ENCODE results near the gene LAMP1. TPM values are rescaled to one million over a fixed set of nuclear protein-coding genes. Genes with fewer than 3 reads are reported as not detected.

Gene LAMP1
- total and polyA plus RNA-seq, 4 donors: 97.4 to 210 (median 167) TPM

GRCh38 chr13:113272031-113272430 lies 25.0 kb upstream of the LAMP1 start:
- whole genome bisulfite sequencing, 2 donors: 85 to 96% methylated on average over 2 of the region's 2 CpGs
- DNase-seq: no peak
- Histone ChIP-seq H3K4me1 (ENCODE audit: control insufficient read depth in 1 of 2, insufficient read depth in 2 of 2, low read length in 2 of 2) (no peaks in the 10 kb centered on the region), H3K36me3 (ENCODE audit: control insufficient read depth in 1 of 2, insufficient read depth in 2 of 2, low read length in 1 of 2) (no peaks in the 10 kb centered on the region), H3K9me3 (ENCODE audit: control insufficient read depth, low read length) (no peaks in the 10 kb centered on the region), H3K27ac (ENCODE audit: low read depth in 1 of 2, low read length in 2 of 2) (no peak overlapping the region), H3K4me3 (ENCODE audit: low read length in 2 of 2) (no peak overlapping the region), H3K27me3 (ENCODE audit: control insufficient read depth in 1 of 2, insufficient read depth in 2 of 2, low read length in 1 of 2) (no peaks in the 10 kb centered on the region)
- intact Hi-C loops (cut with DNase I): no loop called here
- ATAC-seq (ENCODE audit: low FRiP score): no peak

DNA sequence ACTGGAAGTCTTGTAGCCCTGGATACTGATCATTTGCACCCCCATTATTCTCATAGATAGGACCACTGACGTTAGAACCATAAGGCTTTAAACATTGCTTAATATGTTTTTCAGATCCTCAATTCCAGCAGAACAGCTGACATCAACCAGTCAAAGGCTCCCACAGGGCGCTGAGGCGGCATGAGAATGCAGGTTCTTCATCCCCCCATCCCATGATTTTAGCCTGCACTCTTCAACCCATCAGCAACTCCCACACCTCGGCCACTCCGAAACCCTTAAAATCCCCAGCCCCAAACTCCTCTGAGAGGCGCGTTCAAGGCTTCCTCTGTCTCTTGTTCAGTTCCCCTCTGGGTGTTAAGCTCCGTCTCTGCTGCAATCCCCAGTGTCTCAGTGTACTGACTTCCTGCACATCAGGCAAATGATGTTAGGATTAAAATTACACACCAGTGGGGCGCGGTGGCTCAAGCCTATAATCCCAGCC lies 24.3 kb upstream of the LAMP1 start:
- Histone ChIP-seq H3K4me1 (ENCODE audit: control insufficient read depth in 1 of 2, insufficient read depth in 2 of 2, low read length in 2 of 2) (no peaks in the 10 kb centered on the region), H3K9me3 (ENCODE audit: control insufficient read depth, low read length) (no peaks in the 10 kb centered on the region), H3K36me3 (ENCODE audit: control insufficient read depth in 1 of 2, insufficient read depth in 2 of 2, low read length in 1 of 2) (no peaks in the 10 kb centered on the region), H3K4me3 (ENCODE audit: low read length in 2 of 2) (no peak overlapping the region), H3K27me3 (ENCODE audit: control insufficient read depth in 1 of 2, insufficient read depth in 2 of 2, low read length in 1 of 2) (no peaks in the 10 kb centered on the region), H3K27ac (ENCODE audit: low read depth in 1 of 2, low read length in 2 of 2) (no peak overlapping the region)
- 91 to 94% methylated on average over 10 of the region's 10 CpGs for WGBS, 2 donors
- no peak for DNase-seq
- no peak for ATAC-seq (ENCODE audit: low FRiP score)
- intact Hi-C loops (cut with DNase I): no loop called here

DNA sequence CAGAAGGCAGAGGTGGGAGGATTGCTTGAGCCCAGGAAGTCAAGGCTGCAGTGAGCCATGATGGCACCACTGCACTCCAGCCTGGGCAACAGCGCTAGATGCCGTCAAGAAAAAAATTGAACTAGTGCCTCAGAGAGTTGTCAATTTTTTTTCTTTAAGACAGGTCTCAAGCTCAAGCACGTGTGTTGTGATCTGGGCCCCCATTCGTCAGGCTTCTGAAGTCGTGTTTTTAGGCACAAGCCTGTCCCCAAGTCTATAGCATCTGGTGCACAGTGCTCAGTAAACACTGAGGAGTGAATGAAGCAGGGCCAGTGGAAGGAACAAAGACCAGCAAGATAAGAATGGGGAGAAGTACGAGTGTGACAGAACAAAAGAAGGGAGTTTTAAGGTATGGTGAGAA lies 23.7 kb upstream of the LAMP1 start:
- no peaks in the 10 kb centered on the region for H3K27me3 ChIP-seq (ENCODE audit: control insufficient read depth in 1 of 2, insufficient read depth in 2 of 2, low read length in 1 of 2)
- no peaks in the 10 kb centered on the region for H3K36me3 ChIP-seq (ENCODE audit: control insufficient read depth in 1 of 2, insufficient read depth in 2 of 2, low read length in 1 of 2)
- WGBS, 2 donors: 85 to 87% methylated on average over 6 of the region's 6 CpGs
- no peak overlapping the region for H3K27ac ChIP-seq (ENCODE audit: low read depth in 1 of 2, low read length in 2 of 2)
- no peaks in the 10 kb centered on the region for H3K9me3 ChIP-seq (ENCODE audit: control insufficient read depth, low read length)
- DNase-seq (no peak), ATAC-seq (ENCODE audit: low FRiP score) (no peak)
- intact Hi-C loops (cut with DNase I): no loop called here
- H3K4me1 ChIP-seq (ENCODE audit: control insufficient read depth in 1 of 2, insufficient read depth in 2 of 2, low read length in 2 of 2): no peaks in the 10 kb centered on the region
- no peak overlapping the region for H3K4me3 ChIP-seq (ENCODE audit: low read length in 2 of 2)

DNA sequence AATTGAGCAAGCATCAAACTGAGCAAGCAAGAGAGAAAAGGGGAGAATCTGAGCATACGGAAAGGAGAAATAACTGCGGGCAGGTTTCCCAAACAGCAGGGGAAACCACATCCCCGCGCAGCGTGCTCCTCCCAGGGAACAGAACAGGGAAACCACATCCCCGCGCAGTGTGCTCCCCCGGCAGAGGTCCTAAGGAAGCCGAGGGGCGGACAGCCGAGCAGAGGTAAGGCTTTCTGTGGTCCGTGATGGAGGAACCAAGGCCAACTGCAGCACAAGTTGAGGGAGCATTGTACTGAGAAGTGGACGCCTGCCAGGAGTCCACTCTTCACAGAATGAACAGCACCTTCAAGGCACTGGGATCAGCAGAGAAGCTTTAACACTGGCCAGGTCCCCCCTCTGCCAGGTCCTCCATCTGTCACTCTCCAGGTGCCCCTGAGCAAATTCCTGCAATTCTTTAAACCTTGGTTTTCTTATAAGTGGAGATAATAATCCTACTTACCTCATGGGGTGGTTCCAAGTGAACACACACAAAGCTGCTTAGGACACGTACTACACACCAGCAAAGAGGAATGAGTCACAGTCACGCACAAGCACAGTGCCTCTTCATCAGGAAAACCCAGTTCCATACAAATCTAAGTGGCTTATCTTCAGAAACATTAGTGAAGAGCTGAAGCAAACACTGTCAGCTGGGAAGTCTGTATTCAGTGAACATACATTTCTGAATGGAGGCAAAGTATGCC lies 23.0 kb upstream of the LAMP1 start:
- WGBS, 2 donors: 81 to 83% methylated on average over 15 of the region's 15 CpGs
- ATAC-seq (ENCODE audit: low FRiP score) (no peak), DNase-seq (no peak)
- Histone ChIP-seq H3K36me3 (ENCODE audit: control insufficient read depth in 1 of 2, insufficient read depth in 2 of 2, low read length in 1 of 2) (no peaks in the 10 kb centered on the region), H3K9me3 (ENCODE audit: control insufficient read depth, low read length) (no peaks in the 10 kb centered on the region), H3K27me3 (ENCODE audit: control insufficient read depth in 1 of 2, insufficient read depth in 2 of 2, low read length in 1 of 2) (no peaks in the 10 kb centered on the region), H3K4me3 (ENCODE audit: low read length in 2 of 2) (no peak overlapping the region), H3K27ac (ENCODE audit: low read depth in 1 of 2, low read length in 2 of 2) (no peak overlapping the region), H3K4me1 (ENCODE audit: control insufficient read depth in 1 of 2, insufficient read depth in 2 of 2, low read length in 2 of 2) (no peaks in the 10 kb centered on the region)
- intact Hi-C loops (cut with DNase I): no loop called here

- H3K9me3 ChIP-seq (ENCODE audit: control insufficient read depth, low read length): no peaks in the 10 kb centered on the region
- intact Hi-C loops (cut with DNase I): loop anchor here (5.0 kb wide), 2 partner anchors 118 to 178 kb away; partner anchors contain the start of gene ADPRHL1 (in 1 of the 2)
- ATAC-seq (ENCODE audit: low FRiP score) (no peak), DNase-seq (no peak)
- no peaks in the 10 kb centered on the region for H3K4me1 ChIP-seq (ENCODE audit: control insufficient read depth in 1 of 2, insufficient read depth in 2 of 2, low read length in 2 of 2)
- no peak overlapping the region for H3K27ac ChIP-seq (ENCODE audit: low read depth in 1 of 2, low read length in 2 of 2)
- WGBS, 2 donors: 31 to 35% methylated on average over 3 of the region's 3 CpGs
- no peaks in the 10 kb centered on the region for H3K27me3 ChIP-seq (ENCODE audit: control insufficient read depth in 1 of 2, insufficient read depth in 2 of 2, low read length in 1 of 2)
- H3K4me3 ChIP-seq (ENCODE audit: low read length in 2 of 2): no peak overlapping the region
- no peaks in the 10 kb centered on the region for H3K36me3 ChIP-seq (ENCODE audit: control insufficient read depth in 1 of 2, insufficient read depth in 2 of 2, low read length in 1 of 2)
These were observed 22.3 kb upstream of the LAMP1 start for GRCh38 chr13:113274721-113275120.

GRCh38 chr13:113275387-113275786 lies 21.7 kb upstream of the LAMP1 start:
- no peak for DNase-seq
- intact Hi-C loops (cut with DNase I): loop anchor here (5.0 kb wide), 2 partner anchors 117 to 177 kb away; partner anchors contain the start of gene ADPRHL1 (in 1 of the 2)

GRCh38 chr13:113280126-113280525 lies 16.9 kb upstream of the LAMP1 start:
- Histone ChIP-seq H3K4me1 (ENCODE audit: control insufficient read depth in 1 of 2, insufficient read depth in 2 of 2, low read length in 2 of 2) (no peaks in the 10 kb centered on the region), H3K27ac (ENCODE audit: low read depth in 1 of 2, low read length in 2 of 2) (no peak overlapping the region), H3K9me3 (ENCODE audit: control insufficient read depth, low read length) (no peaks in the 10 kb centered on the region), H3K36me3 (ENCODE audit: control insufficient read depth in 1 of 2, insufficient read depth in 2 of 2, low read length in 1 of 2) (no peaks in the 10 kb centered on the region), H3K27me3 (ENCODE audit: control insufficient read depth in 1 of 2, insufficient read depth in 2 of 2, low read length in 1 of 2) (no peaks in the 10 kb centered on the region), H3K4me3 (ENCODE audit: low read length in 2 of 2) (no peak overlapping the region)
- 84 to 89% methylated on average over 6 of the region's 6 CpGs for WGBS, 2 donors
- ATAC-seq (ENCODE audit: low FRiP score) (no peak), DNase-seq (no peak)
- intact Hi-C loops (cut with DNase I): no loop called here

More at GRCh38 chr13:113275387-113275786, 21.7 kb upstream of the LAMP1 start:
- Histone ChIP-seq H3K27me3 (ENCODE audit: control insufficient read depth in 1 of 2, insufficient read depth in 2 of 2, low read length in 1 of 2) (no peaks in the 10 kb centered on the region), H3K9me3 (ENCODE audit: control insufficient read depth, low read length) (no peaks in the 10 kb centered on the region), H3K4me1 (ENCODE audit: control insufficient read depth in 1 of 2, insufficient read depth in 2 of 2, low read length in 2 of 2) (no peaks in the 10 kb centered on the region), H3K36me3 (ENCODE audit: control insufficient read depth in 1 of 2, insufficient read depth in 2 of 2, low read length in 1 of 2) (no peaks in the 10 kb centered on the region), H3K4me3 (ENCODE audit: low read length in 2 of 2) (no peak overlapping the region), H3K27ac (ENCODE audit: low read depth in 1 of 2, low read length in 2 of 2) (no peak overlapping the region)
- peak; percentile 36 for ATAC-seq (ENCODE audit: low FRiP score)
- 8 to 13% methylated on average over 3 of the region's 3 CpGs for whole genome bisulfite sequencing, 2 donors

- WGBS, 2 donors: 72 to 77% methylated on average over 8 of the region's 8 CpGs
- H3K9me3 ChIP-seq (ENCODE audit: control insufficient read depth, low read length): no peaks in the 10 kb centered on the region
- intact Hi-C loops (cut with DNase I): no loop called here
These were observed 13.1 kb upstream of the LAMP1 start for GRCh38 chr13:113283904-113284303.

DNA sequence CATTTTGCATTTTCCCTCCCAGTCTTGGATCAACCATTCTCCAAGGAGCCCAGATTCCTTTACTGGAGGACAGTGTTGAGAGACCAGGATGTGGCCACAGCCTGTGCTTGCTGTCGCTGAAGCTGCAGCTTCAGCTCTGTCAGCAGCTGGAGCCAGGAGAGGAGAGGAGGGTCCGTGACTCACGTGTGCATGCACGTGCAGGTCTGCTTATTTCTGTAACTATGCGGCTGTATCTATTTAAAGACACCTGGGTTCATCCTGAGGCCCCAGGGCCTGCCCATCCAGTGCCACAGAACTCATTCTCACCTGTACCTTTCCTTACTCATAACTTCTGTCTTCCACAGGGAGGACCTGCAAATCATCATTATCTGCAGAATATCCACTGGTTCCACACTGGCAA lies 8.2 kb upstream of the LAMP1 start:
- no peak for ATAC-seq (ENCODE audit: low FRiP score)
- Histone ChIP-seq H3K27me3 (ENCODE audit: control insufficient read depth in 1 of 2, insufficient read depth in 2 of 2, low read length in 1 of 2) (no peaks in the 10 kb centered on the region), H3K36me3 (ENCODE audit: control insufficient read depth in 1 of 2, insufficient read depth in 2 of 2, low read length in 1 of 2) (no peaks in the 10 kb centered on the region), H3K4me1 (ENCODE audit: control insufficient read depth in 1 of 2, insufficient read depth in 2 of 2, low read length in 2 of 2) (no peaks in the 10 kb centered on the region), H3K27ac (ENCODE audit: low read depth in 1 of 2, low read length in 2 of 2) (no peak overlapping the region), H3K9me3 (ENCODE audit: control insufficient read depth, low read length) (no peaks in the 10 kb centered on the region), H3K4me3 (ENCODE audit: low read length in 2 of 2) (no peak overlapping the region)
- 56 to 59% methylated on average over 5 of the region's 5 CpGs for WGBS, 2 donors
- DNase-seq: no peak
- intact Hi-C loops (cut with DNase I): no loop called here

More at GRCh38 chr13:113283904-113284303, 13.1 kb upstream of the LAMP1 start:
- no peaks in the 10 kb centered on the region for H3K27me3 ChIP-seq (ENCODE audit: control insufficient read depth in 1 of 2, insufficient read depth in 2 of 2, low read length in 1 of 2)
- no peaks in the 10 kb centered on the region for H3K4me1 ChIP-seq (ENCODE audit: control insufficient read depth in 1 of 2, insufficient read depth in 2 of 2, low read length in 2 of 2)
- DNase-seq: no peak
- ATAC-seq (ENCODE audit: low FRiP score): no peak
- H3K4me3 ChIP-seq (ENCODE audit: low read length in 2 of 2): no peak overlapping the region
- no peaks in the 10 kb centered on the region for H3K36me3 ChIP-seq (ENCODE audit: control insufficient read depth in 1 of 2, insufficient read depth in 2 of 2, low read length in 1 of 2)
- H3K27ac ChIP-seq (ENCODE audit: low read depth in 1 of 2, low read length in 2 of 2): no peak overlapping the region

Measured in aorta (tissue), 5 donors.